GM21390 (cell line): ENCODE results near the gene CCDC126.
"Not testable (repeated sequence)": the region's sequence is repeated elsewhere in the genome, so short reads cannot be mapped to it uniquely, and the experiment has no call there.

Source experiments
- ATAC-seq: cut with Tn5 transposase; IDR thresholded peaks from one replicate; pipeline ENCODE4 v1.9.1; 2021; ENCODE audit not compliant: unreplicated experiment

Gene CCDC126

GRCh38 chr7:23597094-23598091 is at the start of gene CCDC126:
Gene CCDC126 (plus strand): TSS chr7:23597382. CDS start chr7:23611316, 13,934 bp downstream.
- peak; percentile 72 for ATAC-seq

GRCh38 chr7:23547662-23548061 is 49.5 kb upstream of the CCDC126 start:
- no peak for ATAC-seq

- no peak for ATAC-seq
Measured at GRCh38 chr7:23558303-23558702, 38.9 kb upstream of the CCDC126 start.

- ATAC-seq, result peak; percentile 81
Measured at GRCh38 chr7:23570592-23571200, 26.5 kb upstream of the CCDC126 start.

GRCh38 chr7:23581975-23582374 is 15.2 kb upstream of the CCDC126 start:
- ATAC-seq, result not testable (repeated sequence)

- ATAC-seq, result not testable (repeated sequence)
Measured at GRCh38 chr7:23585304-23585703, 11.9 kb upstream of the CCDC126 start.

GRCh38 chr7:23586159-23586558 is 11.0 kb upstream of the CCDC126 start:
- ATAC-seq, result no peak

GRCh38 chr7:23590529-23590928 is 6.7 kb upstream of the CCDC126 start:
- ATAC-seq, result no peak

GRCh38 chr7:23593706-23594105 is 3.5 kb upstream of the CCDC126 start:
- no peak for ATAC-seq

GRCh38 chr7:23594879-23595604 is 2.1 kb upstream of the CCDC126 start:
- peak; percentile 59 for ATAC-seq

GRCh38 chr7:23598296-23598695 is 1.1 kb downstream of the CCDC126 start:
- no peak for ATAC-seq

- no peak for ATAC-seq
Measured at GRCh38 chr7:23600236-23600635, 3.1 kb downstream of the CCDC126 start.

- ATAC-seq, result no peak
Measured at GRCh38 chr7:23603632-23604295, 6.6 kb downstream of the CCDC126 start.

- ATAC-seq, result no peak
Measured at GRCh38 chr7:23604296-23604640, 7.1 kb downstream of the CCDC126 start.

GRCh38 chr7:23607130-23607529 is 9.9 kb downstream of the CCDC126 start:
- ATAC-seq, result no peak

- ATAC-seq, result no peak
Measured at GRCh38 chr7:23607866-23608265, 10.7 kb downstream of the CCDC126 start.

GRCh38 chr7:23615331-23615730 is 18.1 kb downstream of the CCDC126 start:
- no peak for ATAC-seq

- ATAC-seq, result no peak
Measured at GRCh38 chr7:23616593-23616992, 19.4 kb downstream of the CCDC126 start.

GRCh38 chr7:23617482-23617881 is 20.3 kb downstream of the CCDC126 start:
- ATAC-seq, result no peak

GRCh38 chr7:23618241-23618640 is 21.1 kb downstream of the CCDC126 start:
- no peak for ATAC-seq

GRCh38 chr7:23619141-23619540 is 22.0 kb downstream of the CCDC126 start:
- ATAC-seq, result no peak
